SJCRH30 (cell line): ENCODE results near the gene SLC39A7. TPM values are rescaled to one million over a fixed set of nuclear protein-coding genes. Genes with fewer than 3 reads are reported as not detected.
A peak's percentile ranks its signal among the peaks of the same experiment; 100 is the strongest.

ENCODE experiments used
- DNase-seq, 2 experiments: peaks; one replicate each; pipeline ENCODE4 v3.0.0-alpha.2; 2015 to 2020
- H3K27ac ChIP-seq: fragments of 250-450 bp; sonication (Bioruptor Pico); 2 replicates; pipeline ENCODE4 v1.5.1; 2020; ENCODE audit warnings: mild to moderate bottlenecking, moderate library complexity
- H3K27me3 ChIP-seq: fragments of 250-450 bp; sonication (Bioruptor Pico); 2 replicates; pipeline ENCODE4 v1.5.1; 2020; ENCODE audit warnings: mild to moderate bottlenecking, moderate library complexity
- H3K36me3 ChIP-seq: fragments of 250-450 bp; sonication (Bioruptor Pico); 2 replicates; pipeline ENCODE4 v1.5.1; 2020; ENCODE audit warnings: mild to moderate bottlenecking, moderate library complexity
- H3K4me1 ChIP-seq: fragments of 250-450 bp; sonication (Bioruptor Pico); 2 replicates; pipeline ENCODE4 v1.5.1; 2020; ENCODE audit warnings: mild to moderate bottlenecking, moderate library complexity
- H3K4me3 ChIP-seq: fragments of 250-450 bp; sonication (Bioruptor Pico); 2 replicates; pipeline ENCODE4 v1.5.1; 2020; ENCODE audit warnings: mild to moderate bottlenecking, moderate library complexity
- H3K9me3 ChIP-seq: fragments of 250-450 bp; sonication (Bioruptor Pico); replicated peaks from 2 replicates; pipeline ENCODE4 v1.5.1; 2020; ENCODE audit warnings: mild to moderate bottlenecking, moderate library complexity
- total RNA-seq: library from RNA; depleted of rRNA; stranded (reverse); fragments of >200 nt; shearing (Covaris generic); gene quantifications from 2 replicates; pipeline ENCODE4 v1.2.3, GENCODE V29; 2014; rRNA removed

Gene SLC39A7
- 71.8 and 75.1 TPM in 2 replicates for total RNA-seq

GRCh38 chr6:33200219-33201146, at the start of gene SLC39A7, which contains the start of gene RXRB:
Gene SLC39A7 (plus strand): TSS chr6:33200867. CDS start chr6:33201246, 379 bp downstream.
Gene RXRB (minus strand): TSS chr6:33200665. CDS start chr6:33200476, 189 bp downstream.
- H3K27me3 ChIP-seq: no peaks in the 10 kb centered on the region
- DNase-seq: peak; percentile 99 to 100
- H3K36me3 ChIP-seq: peaks cover 36% of the 10 kb centered on the region
- H3K4me3 ChIP-seq: peak within 1 kb of the TSS; percentile 81
- H3K9me3 ChIP-seq: no peaks in the 10 kb centered on the region
- H3K27ac ChIP-seq: peak within 1 kb of the TSS; percentile 87
- peaks cover 9% of the 10 kb centered on the region for H3K4me1 ChIP-seq

GRCh38 chr6:33151050-33151449, 49.6 kb upstream of the SLC39A7 start:
- H3K4me1 ChIP-seq: peaks cover 2% of the 10 kb centered on the region; the same call in 1 of the 2 replicates

GRCh38 chr6:33154349-33154748, 46.3 kb upstream of the SLC39A7 start:
- H3K27me3 ChIP-seq: peaks cover 9% of the 10 kb centered on the region; the same call in 1 of the 2 replicates
- no peaks in the 10 kb centered on the region for H3K36me3 ChIP-seq
- H3K4me1 ChIP-seq: no peaks in the 10 kb centered on the region
- no peak overlapping the region for H3K4me3 ChIP-seq
- H3K27ac ChIP-seq: no peak overlapping the region
- H3K9me3 ChIP-seq: peaks cover 14% of the 10 kb centered on the region
- DNase-seq: no peak

More at GRCh38 chr6:33151050-33151449, 49.6 kb upstream of the SLC39A7 start:
- H3K36me3 ChIP-seq: no peaks in the 10 kb centered on the region
- no peak for DNase-seq
- H3K9me3 ChIP-seq: peaks cover 14% of the 10 kb centered on the region
- H3K4me3 ChIP-seq: no peak overlapping the region
- 0 out of 2 replicates have a peak, but pooled peaks cover 2% of the 10 kb centered on the region for H3K27me3 ChIP-seq
- H3K27ac ChIP-seq: no peak overlapping the region

- Histone ChIP-seq H3K9me3 (peaks cover 8% of the 10 kb centered on the region), H3K4me1 (peaks cover 6% of the 10 kb centered on the region; the same call in 1 of the 2 replicates), H3K36me3 (no peaks in the 10 kb centered on the region), H3K4me3 (no peak overlapping the region), H3K27ac (no peak overlapping the region), H3K27me3 (peaks cover 9% of the 10 kb centered on the region; the same call in 1 of the 2 replicates)
- no peak for DNase-seq
Observed at GRCh38 chr6:33156561-33156960, 44.1 kb upstream of the SLC39A7 start.

GRCh38 chr6:33156964-33157363, 43.7 kb upstream of the SLC39A7 start:
- Histone ChIP-seq H3K9me3 (peaks cover 4% of the 10 kb centered on the region), H3K36me3 (no peaks in the 10 kb centered on the region), H3K27me3 (peaks cover 9% of the 10 kb centered on the region; the same call in 1 of the 2 replicates), H3K27ac (no peak overlapping the region), H3K4me3 (no peak overlapping the region), H3K4me1 (peaks cover 6% of the 10 kb centered on the region)
- no peak for DNase-seq

- H3K36me3 ChIP-seq: no peaks in the 10 kb centered on the region
- H3K27me3 ChIP-seq: peaks cover 9% of the 10 kb centered on the region; the same call in 1 of the 2 replicates
- no peak for DNase-seq
- no peak overlapping the region for H3K27ac ChIP-seq
- H3K4me3 ChIP-seq: no peak overlapping the region
- H3K4me1 ChIP-seq: peaks cover 10% of the 10 kb centered on the region
- no peaks in the 10 kb centered on the region for H3K9me3 ChIP-seq
Observed at GRCh38 chr6:33160096-33160495, 40.6 kb upstream of the SLC39A7 start.

- H3K9me3 ChIP-seq: no peaks in the 10 kb centered on the region
- H3K36me3 ChIP-seq: no peaks in the 10 kb centered on the region
- peak overlapping the region; percentile 41 for H3K27ac ChIP-seq
- peak overlapping the region; percentile 52 for H3K4me3 ChIP-seq
- DNase-seq: peak; percentile 62 to 64
- H3K27me3 ChIP-seq: peaks cover 9% of the 10 kb centered on the region; the same call in 1 of the 2 replicates
- peaks cover 10% of the 10 kb centered on the region for H3K4me1 ChIP-seq
Observed at GRCh38 chr6:33160728-33161344, 39.8 kb upstream of the SLC39A7 start.

- Histone ChIP-seq H3K27ac (peak overlapping the region; percentile 41), H3K4me1 (peaks cover 10% of the 10 kb centered on the region), H3K27me3 (peaks cover 8% of the 10 kb centered on the region; the same call in 1 of the 2 replicates), H3K9me3 (no peaks in the 10 kb centered on the region), H3K4me3 (peak overlapping the region; percentile 52), H3K36me3 (no peaks in the 10 kb centered on the region)
- DNase-seq: peak; percentile 76 to 79
Observed at GRCh38 chr6:33161354-33162331, 39.0 kb upstream of the SLC39A7 start.

- Histone ChIP-seq H3K27ac (no peak overlapping the region), H3K36me3 (no peaks in the 10 kb centered on the region), H3K9me3 (no peaks in the 10 kb centered on the region), H3K27me3 (no peaks in the 10 kb centered on the region), H3K4me3 (no peak overlapping the region), H3K4me1 (peaks cover 10% of the 10 kb centered on the region)
- DNase-seq: no peak
Observed at GRCh38 chr6:33163540-33163939, 37.1 kb upstream of the SLC39A7 start.

GRCh38 chr6:33164176-33164575, 36.5 kb upstream of the SLC39A7 start:
- DNase-seq: no peak
- H3K27ac ChIP-seq: no peak overlapping the region
- H3K4me3 ChIP-seq: no peak overlapping the region
- peaks cover 10% of the 10 kb centered on the region for H3K4me1 ChIP-seq
- H3K36me3 ChIP-seq: no peaks in the 10 kb centered on the region
- no peaks in the 10 kb centered on the region for H3K9me3 ChIP-seq
- no peaks in the 10 kb centered on the region for H3K27me3 ChIP-seq

- Histone ChIP-seq H3K4me3 (no peak overlapping the region), H3K27ac (no peak overlapping the region), H3K27me3 (no peaks in the 10 kb centered on the region), H3K4me1 (peaks cover 10% of the 10 kb centered on the region), H3K36me3 (no peaks in the 10 kb centered on the region), H3K9me3 (no peaks in the 10 kb centered on the region)
- no peak for DNase-seq
Observed at GRCh38 chr6:33164665-33165373, 35.8 kb upstream of the SLC39A7 start.

GRCh38 chr6:33165581-33166258, 34.9 kb upstream of the SLC39A7 start:
- no peak for DNase-seq
- Histone ChIP-seq H3K27ac (no peak overlapping the region), H3K27me3 (no peaks in the 10 kb centered on the region), H3K4me1 (peaks cover 7% of the 10 kb centered on the region), H3K9me3 (no peaks in the 10 kb centered on the region), H3K36me3 (no peaks in the 10 kb centered on the region), H3K4me3 (no peak overlapping the region)

- no peak for DNase-seq
- Histone ChIP-seq H3K4me3 (no peak overlapping the region), H3K9me3 (no peaks in the 10 kb centered on the region), H3K4me1 (peaks cover 4% of the 10 kb centered on the region; the same call in 1 of the 2 replicates), H3K27me3 (no peaks in the 10 kb centered on the region), H3K27ac (no peak overlapping the region), H3K36me3 (no peaks in the 10 kb centered on the region)
Observed at GRCh38 chr6:33166363-33166762, 34.3 kb upstream of the SLC39A7 start.
